GM21619 (cell line): ENCODE data around the gene ARIH2.
A peak's percentile ranks its signal among the peaks of the same experiment; 100 is the strongest.
"Not testable (repeated sequence)": the region's sequence is repeated elsewhere in the genome, so short reads cannot be mapped to it uniquely, and the experiment has no call there.

Source experiments
- ATAC-seq: cut with Tn5 transposase; IDR thresholded peaks from one replicate; pipeline ENCODE4 v1.9.1; 2021; ENCODE audit not compliant: unreplicated experiment

ARIH2 gene

DNA sequence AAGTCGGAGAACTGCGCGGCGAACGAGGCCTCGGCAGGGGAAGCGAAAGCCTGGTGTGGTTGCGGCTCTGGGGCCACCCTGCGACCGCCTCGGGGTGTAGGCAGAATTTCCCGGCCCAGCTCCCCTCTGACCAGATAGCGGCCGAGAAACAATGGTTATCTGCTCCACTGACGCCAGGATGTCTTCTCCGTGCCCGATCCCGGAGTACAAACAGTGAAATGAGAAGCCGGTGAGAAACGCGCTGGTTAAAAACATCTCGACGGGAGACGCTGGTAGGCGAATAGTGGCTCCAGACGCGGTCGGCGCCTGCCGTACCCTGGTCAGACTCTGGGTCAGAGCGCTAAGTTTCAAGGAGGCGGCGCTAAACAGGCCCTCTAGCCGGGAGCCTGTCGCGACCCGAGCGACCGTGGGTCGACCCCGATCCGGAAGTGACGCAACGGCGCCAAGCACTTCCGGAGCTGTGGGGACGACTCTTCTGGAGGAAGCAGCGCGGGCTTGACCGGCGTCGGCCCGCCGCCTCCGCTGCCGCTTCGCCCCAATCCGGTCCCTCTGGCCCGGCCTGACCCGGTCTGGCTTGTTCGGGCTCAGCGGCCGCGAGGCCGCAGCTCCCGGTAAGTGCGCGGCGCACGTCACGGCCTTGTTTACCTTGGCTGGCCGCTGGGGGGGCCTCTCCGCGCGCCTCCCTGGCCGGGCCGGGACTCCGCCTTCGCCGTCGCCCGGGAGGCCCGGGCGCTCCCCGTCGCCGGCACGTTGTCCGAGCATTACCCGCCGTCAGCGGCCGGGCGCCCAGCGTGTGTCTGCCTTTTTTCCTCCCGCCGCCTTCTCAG, at the start of gene ARIH2:
Gene ARIH2 (plus strand): TSS at position 455 of the 827 bp plus-strand sequence. CDS start 8,717 bp downstream, outside the sequence.
- ATAC-seq, result peak; percentile 73

GRCh38 chr3:48877671-48878070, 41.0 kb upstream of the ARIH2 start:
- no peak for ATAC-seq

GRCh38 chr3:48879307-48879993, 39.2 kb upstream of the ARIH2 start:
- ATAC-seq, result no peak

DNA sequence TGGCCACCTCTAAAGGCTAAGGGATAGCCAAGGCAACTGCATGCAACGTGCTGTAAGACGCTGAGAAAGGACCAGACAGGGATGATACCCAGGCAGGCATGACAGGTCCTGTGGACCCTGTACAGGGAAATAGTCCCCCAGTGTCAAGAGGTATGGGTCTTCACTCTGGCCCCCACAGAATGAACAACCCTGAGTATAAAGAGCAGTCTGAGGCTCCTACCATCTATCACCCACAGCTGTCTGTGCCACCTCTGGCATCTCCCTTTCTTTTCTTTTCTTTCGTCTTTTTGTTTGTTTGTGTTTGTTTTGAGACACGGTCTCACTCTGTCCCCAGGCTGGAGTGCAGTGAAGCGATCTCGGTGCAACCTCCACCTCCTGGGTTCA, 38.7 kb upstream of the ARIH2 start:
- ATAC-seq, result no peak

GRCh38 chr3:48881006-48881405, 37.6 kb upstream of the ARIH2 start:
- ATAC-seq, result no peak

DNA sequence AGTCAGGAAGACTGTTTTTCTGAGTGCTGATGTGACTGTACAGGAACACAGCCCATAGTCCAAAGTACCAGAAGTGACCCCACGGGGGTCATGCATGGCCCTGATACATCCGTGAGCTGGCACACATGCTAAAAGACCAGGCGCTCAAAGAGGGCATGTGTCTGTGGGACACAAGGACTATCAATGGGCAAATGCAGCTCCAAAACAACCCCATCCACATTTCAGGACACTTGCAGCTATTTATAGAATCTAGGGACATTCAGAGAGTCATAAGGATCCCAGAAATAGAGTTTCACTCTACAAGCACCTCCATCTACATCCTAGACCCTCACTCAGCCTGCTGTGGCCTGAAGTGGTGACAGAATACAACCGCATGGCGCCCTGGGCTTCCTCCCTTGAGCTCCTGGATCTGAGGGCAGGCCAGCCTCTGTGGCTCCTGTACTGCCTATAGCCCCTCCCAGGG, 37.0 kb upstream of the ARIH2 start:
- no peak for ATAC-seq

DNA sequence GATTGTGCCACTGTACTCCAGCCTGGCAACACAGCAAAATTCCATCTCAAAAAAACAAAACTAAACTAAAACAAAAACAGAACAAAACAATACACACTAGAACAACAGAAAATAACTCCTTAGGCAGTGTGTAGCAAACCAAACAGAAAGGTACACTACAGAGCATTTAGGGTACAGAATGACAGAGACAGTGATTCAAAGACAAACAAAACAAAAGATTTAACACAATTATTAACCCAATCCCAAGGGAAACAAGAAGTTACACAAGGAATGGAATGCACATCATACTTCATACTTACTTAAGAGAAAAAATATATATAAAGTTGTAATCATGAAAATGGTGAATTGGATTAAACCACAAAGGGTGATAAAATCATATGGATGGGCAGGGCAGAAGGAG, 32.9 kb upstream of the ARIH2 start:
- no peak for ATAC-seq

GRCh38 chr3:48891606-48892005, 27.0 kb upstream of the ARIH2 start:
- no peak for ATAC-seq

DNA sequence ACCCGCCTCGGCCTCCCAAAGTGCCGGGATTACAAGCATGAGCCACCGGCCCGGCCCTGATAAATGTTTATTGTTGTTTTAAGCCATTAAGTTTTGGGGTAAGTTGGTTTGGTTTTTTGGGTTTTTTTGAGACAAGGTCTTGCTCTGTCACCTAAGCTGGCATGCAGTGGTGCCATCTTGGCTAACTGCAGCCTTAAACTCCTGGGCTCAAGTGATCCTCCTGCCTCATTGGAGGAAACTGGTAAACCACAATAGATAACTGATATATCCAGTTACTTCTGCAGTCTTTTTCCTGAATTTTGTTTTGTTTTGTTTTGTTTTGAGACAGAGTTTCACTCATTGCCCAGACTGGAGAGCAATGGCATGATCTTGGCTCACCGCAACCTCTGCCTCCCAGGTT, 24.1 kb upstream of the ARIH2 start:
- ATAC-seq, result no peak

- ATAC-seq, result no peak
These were observed 21.7 kb upstream of the ARIH2 start for GRCh38 chr3:48896936-48897335.

GRCh38 chr3:48897460-48898376, 20.9 kb upstream of the ARIH2 start:
- no peak for ATAC-seq

GRCh38 chr3:48898383-48899234, 20.0 kb upstream of the ARIH2 start, which contains the start of gene SLC25A20:
TSS of gene SLC25A20 (minus strand) at chr3:48898882. CDS start at chr3:48898794, 88 bp downstream.
- peak; percentile 77 for ATAC-seq

DNA sequence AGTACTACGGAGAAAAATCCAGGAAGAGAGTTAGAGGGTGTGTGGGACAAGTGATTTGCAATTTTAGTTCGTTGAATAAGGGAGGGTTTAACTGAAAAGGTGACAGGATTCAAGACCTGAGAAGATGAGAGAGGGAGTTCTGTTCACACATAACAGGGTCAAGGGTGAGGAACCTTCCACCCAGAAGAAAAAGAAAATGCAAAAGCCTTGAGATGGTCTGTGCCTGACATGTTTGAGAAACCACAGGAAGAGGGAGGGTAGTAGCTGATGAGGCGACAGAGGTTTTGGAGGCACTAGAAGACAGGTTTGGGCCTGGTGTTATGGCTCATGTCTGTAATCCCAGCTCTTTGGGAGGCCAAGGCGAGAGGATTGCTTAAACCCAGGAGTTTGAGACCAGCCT, 19.4 kb upstream of the ARIH2 start:
- no peak for ATAC-seq

DNA sequence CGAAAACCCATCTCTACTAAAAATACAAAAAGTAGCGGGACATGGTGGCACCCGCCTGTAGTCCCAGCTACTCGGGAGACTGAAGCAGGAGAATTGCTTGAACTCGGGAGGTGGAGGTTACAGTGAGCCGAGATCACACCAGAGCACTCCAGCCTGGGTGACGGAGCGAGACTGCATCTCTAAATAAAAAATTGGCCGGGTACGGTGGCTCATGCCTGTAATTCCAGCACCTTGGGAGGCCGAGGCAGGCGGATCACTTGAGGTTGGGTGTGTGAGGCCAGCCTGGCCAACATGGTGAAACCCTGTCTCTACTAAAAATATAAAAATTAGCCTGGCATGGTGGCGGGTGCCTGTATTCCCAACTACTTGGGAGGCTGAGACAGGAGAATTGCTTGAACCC, 11.6 kb upstream of the ARIH2 start:
- not testable (repeated sequence) for ATAC-seq

DNA sequence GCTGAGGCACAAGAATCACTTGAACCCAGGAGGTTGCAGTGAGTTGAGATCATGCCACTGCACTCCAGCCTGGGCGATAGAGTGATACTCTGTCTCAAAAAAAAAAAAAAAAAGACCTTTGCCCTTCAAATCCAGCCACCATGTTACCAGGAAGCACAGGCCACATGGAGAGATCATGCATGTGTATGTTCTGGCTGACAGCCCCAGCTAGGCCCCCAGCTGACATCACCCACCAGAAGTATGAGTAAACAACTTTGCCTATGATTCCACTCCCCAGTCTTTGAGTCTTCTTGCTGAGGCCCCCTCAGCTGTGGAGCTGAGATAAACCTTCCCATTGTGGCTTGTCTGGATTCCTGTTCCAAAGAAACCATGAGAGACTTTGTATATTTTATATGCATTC, 3.3 kb upstream of the ARIH2 start:
- ATAC-seq, result no peak

DNA sequence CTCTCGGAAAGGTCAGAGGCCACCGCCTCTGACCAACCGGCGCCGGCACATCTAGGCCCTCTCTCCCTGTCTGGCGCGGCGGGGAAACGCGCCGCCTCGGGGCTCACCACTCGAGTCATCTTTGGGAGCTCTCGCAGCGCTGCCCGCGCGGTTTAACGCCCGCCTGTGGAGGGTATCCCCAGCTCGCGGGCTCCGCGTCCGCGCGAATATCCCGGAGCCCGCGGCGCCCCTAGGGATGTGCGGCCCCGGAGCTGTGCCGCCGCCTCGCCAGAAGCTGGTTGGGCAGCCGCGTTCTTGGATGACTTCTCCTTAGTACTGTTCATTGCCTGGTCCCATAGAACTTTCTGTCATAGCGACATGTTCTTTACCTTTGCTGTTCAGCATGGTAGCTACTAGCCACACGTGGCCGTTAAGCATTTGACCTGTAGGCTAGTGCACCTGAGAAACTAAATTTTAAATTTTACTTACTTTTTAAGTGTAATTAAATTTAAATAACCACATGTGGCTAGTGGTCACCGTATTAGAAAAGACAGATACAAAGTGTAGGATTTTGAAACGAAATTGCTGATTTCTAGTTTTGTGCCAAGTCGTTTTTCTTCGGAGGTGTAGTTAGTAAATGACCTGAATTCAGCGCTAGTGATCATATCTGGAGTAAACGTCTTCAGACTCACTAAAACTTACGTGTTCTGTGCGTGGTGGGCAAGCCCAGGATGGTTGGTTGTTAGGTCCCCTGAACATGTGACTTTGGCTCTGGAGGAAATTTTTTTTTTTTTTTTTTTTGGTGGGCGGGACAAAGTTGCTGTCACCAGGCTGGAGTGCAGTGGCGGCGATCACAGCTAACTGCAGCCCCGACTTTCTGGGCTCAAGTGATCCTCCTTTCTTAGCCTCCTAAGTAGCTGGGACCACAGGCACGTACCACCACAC, 835 bp downstream of the ARIH2 start:
- ATAC-seq, result peak; percentile 19

- no peak for ATAC-seq
These were observed 8.1 kb downstream of the ARIH2 start for GRCh38 chr3:48926425-48927392.

DNA sequence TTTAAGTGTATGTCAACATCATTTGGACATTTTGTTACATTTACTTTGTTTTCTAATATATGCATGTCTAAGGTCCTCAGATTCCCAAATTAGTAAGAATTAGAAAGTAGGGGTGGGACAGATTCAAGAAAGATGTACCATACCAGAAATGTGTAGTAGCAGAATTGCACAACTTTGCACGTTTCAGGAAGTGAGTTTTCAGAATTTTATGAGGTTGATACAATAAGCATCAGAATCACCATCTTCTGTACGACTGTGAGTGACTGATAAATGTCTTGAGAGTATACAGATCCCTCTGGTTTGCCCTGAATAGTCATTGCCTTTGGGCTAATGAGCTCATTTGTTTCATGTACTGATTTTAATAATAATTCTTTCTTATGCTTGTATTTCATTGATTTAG, 9.3 kb downstream of the ARIH2 start:
- no peak for ATAC-seq
